ES-I3 (cell line): ENCODE results near the gene IGFLR1.
A peak's percentile ranks its signal among the peaks of the same experiment; 100 is the strongest.

Experiments
- H3K36me3 ChIP-seq: 2 replicates; pipeline ENCODE4 v1.6.1; 2013; ENCODE audit warnings: mild to moderate bottlenecking, low read length, control low read depth, moderate library complexity; ENCODE audit not compliant: insufficient read depth
- H3K4me1 ChIP-seq: 2 replicates; pipeline ENCODE4 v1.6.1; 2013; ENCODE audit warnings: mild to moderate bottlenecking, control low read depth, low read length; ENCODE audit not compliant: insufficient read depth
- H3K9ac ChIP-seq: 2 replicates; pipeline ENCODE4 v1.6.1; 2013; ENCODE audit warnings: low read depth, mild to moderate bottlenecking, low read length, moderate library complexity
- H3K9me3 ChIP-seq: 2 replicates; pipeline ENCODE4 v1.6.1; 2013; ENCODE audit warnings: mild to moderate bottlenecking, low read length, moderate library complexity; ENCODE audit not compliant: control insufficient read depth, insufficient read depth

The IGFLR1 gene

GRCh38 chr19:35742121-35742724 lies at the start of gene IGFLR1:
Gene IGFLR1 (minus strand): TSS chr19:35742452. CDS start chr19:35741180, 1,272 bp downstream.
- Histone ChIP-seq H3K9ac (peak within 1 kb of the TSS; percentile 79; the same call in 1 of the 2 replicates), H3K36me3 (no peaks in the 10 kb centered on the region), H3K9me3 (peaks cover 3% of the 10 kb centered on the region; the same call in 1 of the 2 replicates), H3K4me1 (no peaks in the 10 kb centered on the region)

- Histone ChIP-seq H3K36me3 (no peaks in the 10 kb centered on the region), H3K4me1 (no peaks in the 10 kb centered on the region), H3K9ac (no peak overlapping the region), H3K9me3 (no peaks in the 10 kb centered on the region)
Measured at GRCh38 chr19:35791814-35792279, 49.6 kb upstream of the IGFLR1 start.

GRCh38 chr19:35790981-35791813 lies 48.9 kb upstream of the IGFLR1 start:
- no peaks in the 10 kb centered on the region for H3K4me1 ChIP-seq
- no peaks in the 10 kb centered on the region for H3K9me3 ChIP-seq
- H3K9ac ChIP-seq = no peak overlapping the region
- no peaks in the 10 kb centered on the region for H3K36me3 ChIP-seq

GRCh38 chr19:35789978-35790944 lies 48.0 kb upstream of the IGFLR1 start:
- Histone ChIP-seq H3K9me3 (no peaks in the 10 kb centered on the region), H3K36me3 (no peaks in the 10 kb centered on the region), H3K4me1 (no peaks in the 10 kb centered on the region), H3K9ac (no peak overlapping the region)

GRCh38 chr19:35789195-35789977 lies 47.1 kb upstream of the IGFLR1 start:
- Histone ChIP-seq H3K9ac (no peak overlapping the region), H3K4me1 (no peaks in the 10 kb centered on the region), H3K9me3 (no peaks in the 10 kb centered on the region), H3K36me3 (no peaks in the 10 kb centered on the region)

- no peak overlapping the region for H3K9ac ChIP-seq
- 0 out of 2 replicates have a peak, but pooled peaks cover under 1% of the 10 kb centered on the region for H3K4me1 ChIP-seq
- H3K36me3 ChIP-seq = no peaks in the 10 kb centered on the region
- no peaks in the 10 kb centered on the region for H3K9me3 ChIP-seq
Measured at GRCh38 chr19:35788205-35788960, 46.1 kb upstream of the IGFLR1 start.

- Histone ChIP-seq H3K9ac (no peak overlapping the region), H3K36me3 (no peaks in the 10 kb centered on the region), H3K9me3 (no peaks in the 10 kb centered on the region), H3K4me1 (0 out of 2 replicates have a peak, but pooled peaks cover 5% of the 10 kb centered on the region)
Measured at GRCh38 chr19:35787227-35787799, 45.1 kb upstream of the IGFLR1 start.

GRCh38 chr19:35786299-35787160 lies 44.3 kb upstream of the IGFLR1 start:
- Histone ChIP-seq H3K4me1 (0 out of 2 replicates have a peak, but pooled peaks cover 9% of the 10 kb centered on the region), H3K9me3 (no peaks in the 10 kb centered on the region), H3K9ac (no peak overlapping the region), H3K36me3 (no peaks in the 10 kb centered on the region)

GRCh38 chr19:35785339-35785627 lies 43.0 kb upstream of the IGFLR1 start:
- Histone ChIP-seq H3K4me1 (0 out of 2 replicates have a peak, but pooled peaks cover 12% of the 10 kb centered on the region), H3K36me3 (no peaks in the 10 kb centered on the region), H3K9ac (peak overlapping the region; percentile 66), H3K9me3 (no peaks in the 10 kb centered on the region)

GRCh38 chr19:35784503-35785338 lies 42.5 kb upstream of the IGFLR1 start:
- Histone ChIP-seq H3K9me3 (no peaks in the 10 kb centered on the region), H3K4me1 (0 out of 2 replicates have a peak, but pooled peaks cover 12% of the 10 kb centered on the region), H3K36me3 (no peaks in the 10 kb centered on the region), H3K9ac (peak overlapping the region; percentile 66)
